ENCODE data around the gene PTPRM.

Gene PTPRM

GRCh38 chr18:7766817-7767216 is 199.7 kb downstream of the PTPRM start:
- no peak for DNase-seq

GRCh38 chr18:7770908-7771307 is 203.8 kb downstream of the PTPRM start:
- DNase-seq, result no peak

GRCh38 chr18:7772510-7772888 is 205.4 kb downstream of the PTPRM start:
- no peak for DNase-seq

- no peak for DNase-seq
Measured at GRCh38 chr18:7772951-7773350, 205.8 kb downstream of the PTPRM start.

GRCh38 chr18:7775128-7775527 is 208.0 kb downstream of the PTPRM start:
- DNase-seq, result no peak

GRCh38 chr18:7775843-7776242 is 208.7 kb downstream of the PTPRM start:
- DNase-seq, result no peak

GRCh38 chr18:7778181-7778580 is 211.1 kb downstream of the PTPRM start:
- no peak for DNase-seq

GRCh38 chr18:7779211-7779610 is 212.1 kb downstream of the PTPRM start:
- no peak for DNase-seq

GRCh38 chr18:7784171-7784570 is 217.1 kb downstream of the PTPRM start:
- no peak for DNase-seq

- DNase-seq, result no peak
Measured at GRCh38 chr18:7786569-7786968, 219.5 kb downstream of the PTPRM start.

- DNase-seq, result no peak
Measured at GRCh38 chr18:7787339-7787738, 220.2 kb downstream of the PTPRM start.

GRCh38 chr18:7789856-7790552 is 222.9 kb downstream of the PTPRM start:
- DNase-seq, result no peak

GRCh38 chr18:7793100-7793499 is 226.0 kb downstream of the PTPRM start:
- no peak for DNase-seq

- DNase-seq, result no peak
Measured at GRCh38 chr18:7803956-7804469, 236.9 kb downstream of the PTPRM start.

- DNase-seq, result no peak
Measured at GRCh38 chr18:7805096-7805495, 238.0 kb downstream of the PTPRM start.

- no peak for DNase-seq
Measured at GRCh38 chr18:7805880-7806279, 238.8 kb downstream of the PTPRM start.

GRCh38 chr18:7807936-7808453 is 240.9 kb downstream of the PTPRM start:
- no peak for DNase-seq

GRCh38 chr18:7808992-7809391 is 241.9 kb downstream of the PTPRM start:
- no peak for DNase-seq

GRCh38 chr18:7809455-7809854 is 242.3 kb downstream of the PTPRM start:
- no peak for DNase-seq

GRCh38 chr18:7809978-7810377 is 242.9 kb downstream of the PTPRM start:
- DNase-seq, result no peak

GRCh38 chr18:7812431-7813063 is 245.4 kb downstream of the PTPRM start:
- DNase-seq, result no peak

GRCh38 chr18:7813131-7813530 is 246.0 kb downstream of the PTPRM start:
- DNase-seq, result no peak

- DNase-seq, result no peak
Measured at GRCh38 chr18:7814754-7815315, 247.7 kb downstream of the PTPRM start.

GRCh38 chr18:7815787-7816186 is 248.7 kb downstream of the PTPRM start:
- DNase-seq, result no peak
